HG03025 (cell line): ENCODE measurements around the gene PHLDB2.
A peak's percentile ranks its signal among the peaks of the same experiment; 100 is the strongest.

ENCODE experiments used
- ATAC-seq: cut with Tn5 transposase; IDR thresholded peaks from one replicate; pipeline ENCODE4 v1.9.1; 2021; ENCODE audit warnings: mild to moderate bottlenecking, moderate library complexity; ENCODE audit not compliant: unreplicated experiment, low FRiP score

Gene PHLDB2

DNA sequence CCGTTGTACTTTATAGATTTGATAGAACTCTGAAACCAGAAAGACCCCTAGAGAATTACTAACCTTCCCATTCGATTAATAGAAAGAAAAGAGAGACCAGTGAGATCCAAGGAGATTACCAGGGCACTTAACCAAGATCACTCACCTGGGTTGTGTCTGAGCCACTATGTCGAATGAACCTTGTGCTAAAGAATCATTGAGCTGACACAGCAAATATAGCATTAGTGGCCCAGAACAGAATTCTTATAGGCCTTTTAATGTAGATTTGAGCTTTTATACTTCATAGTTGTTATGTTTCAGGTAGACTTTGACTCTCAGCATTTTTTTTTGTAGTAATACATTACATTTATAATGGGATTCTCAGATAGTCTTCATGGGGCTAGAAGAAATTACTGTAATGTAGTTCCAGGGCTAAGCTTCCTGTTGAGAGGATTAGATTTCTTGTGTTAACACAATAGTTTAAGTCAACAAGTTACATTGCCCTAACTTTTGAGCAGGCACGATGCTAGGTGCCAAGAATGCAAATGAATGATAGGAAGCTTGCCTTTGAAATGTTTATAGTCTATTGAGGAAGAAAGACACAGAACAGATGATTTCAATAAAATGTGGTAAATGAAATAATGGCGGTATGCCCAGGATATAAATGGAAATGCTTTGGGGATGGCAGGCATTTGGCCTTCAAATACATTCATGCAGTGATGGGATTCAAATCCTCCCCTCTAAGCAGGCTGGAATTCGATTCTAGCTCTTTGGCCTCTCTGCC, 95.3 kb downstream of the PHLDB2 start:
- ATAC-seq, result no peak

DNA sequence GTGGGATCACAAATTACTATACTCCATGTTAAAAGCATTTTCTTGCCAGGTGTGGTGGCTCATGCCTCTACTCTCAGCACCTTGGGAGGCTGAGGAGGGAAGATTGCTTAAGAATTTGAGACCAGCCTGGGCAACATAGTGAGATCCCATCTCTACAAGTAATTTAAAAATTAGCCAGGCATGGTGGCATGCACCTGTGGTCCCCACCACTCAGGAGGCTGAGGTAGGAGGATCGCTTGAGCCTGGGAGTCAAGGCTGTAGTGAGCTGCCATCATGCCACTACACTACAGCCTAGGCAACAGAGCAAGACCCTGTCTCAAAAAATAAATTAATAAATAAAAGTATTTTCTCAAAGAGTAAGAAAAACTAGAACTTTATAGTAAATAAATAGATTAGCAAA, 96.8 kb downstream of the PHLDB2 start:
- no peak for ATAC-seq

DNA sequence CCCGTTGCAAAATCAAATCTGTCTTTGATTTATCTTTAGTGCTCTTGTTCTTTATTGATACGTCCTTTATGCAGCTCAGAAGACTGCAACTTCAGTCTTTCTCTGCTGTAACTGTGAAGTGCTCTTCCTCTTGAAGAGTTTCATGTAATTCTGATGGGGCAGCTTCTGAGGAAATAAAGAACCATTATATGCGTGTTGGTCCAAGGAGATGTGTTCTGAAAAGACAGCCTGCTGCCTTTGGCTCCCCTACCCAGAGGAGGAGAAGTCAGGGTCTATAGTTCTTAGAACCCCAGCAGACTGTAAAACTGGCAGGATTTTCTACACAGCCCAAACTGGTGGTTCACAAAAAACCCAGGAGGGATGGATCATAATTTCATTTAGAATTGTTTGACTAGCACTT, 97.4 kb downstream of the PHLDB2 start:
- ATAC-seq, result no peak

DNA sequence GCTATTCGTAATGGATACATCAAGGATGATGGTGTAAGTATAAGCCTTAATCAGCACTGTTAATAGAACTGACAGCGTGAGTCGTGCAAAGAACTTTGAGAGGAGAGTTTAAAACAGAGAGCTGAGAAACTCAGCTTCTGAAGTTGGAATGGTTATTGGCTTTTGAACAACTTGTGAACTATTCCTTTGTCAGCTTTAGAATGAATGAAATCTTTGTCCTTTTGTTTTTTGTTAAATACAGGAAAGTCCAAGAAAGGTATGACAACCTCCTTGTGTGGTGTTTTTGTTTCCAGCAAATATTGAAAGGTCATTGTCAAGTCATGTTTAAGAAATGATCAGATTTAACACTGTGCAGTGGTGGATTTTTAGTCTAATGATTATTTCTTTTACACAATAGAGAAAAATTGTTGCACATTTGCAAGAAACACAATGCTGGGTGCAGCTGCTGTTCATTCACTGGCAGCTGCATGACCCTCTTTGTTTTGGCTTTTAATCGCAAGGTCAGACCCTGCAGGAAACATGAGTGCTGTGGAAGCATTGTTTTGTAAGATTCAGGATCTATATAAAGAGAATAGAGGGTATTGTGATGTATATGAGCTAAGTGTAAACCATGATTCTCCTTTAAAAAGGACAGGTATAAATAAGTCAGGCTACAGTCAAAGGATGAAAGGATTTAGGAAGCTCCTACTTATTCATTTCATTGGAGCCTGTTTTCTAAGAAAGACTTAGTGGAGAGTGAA, 98.1 kb downstream of the PHLDB2 start:
- ATAC-seq, result no peak

DNA sequence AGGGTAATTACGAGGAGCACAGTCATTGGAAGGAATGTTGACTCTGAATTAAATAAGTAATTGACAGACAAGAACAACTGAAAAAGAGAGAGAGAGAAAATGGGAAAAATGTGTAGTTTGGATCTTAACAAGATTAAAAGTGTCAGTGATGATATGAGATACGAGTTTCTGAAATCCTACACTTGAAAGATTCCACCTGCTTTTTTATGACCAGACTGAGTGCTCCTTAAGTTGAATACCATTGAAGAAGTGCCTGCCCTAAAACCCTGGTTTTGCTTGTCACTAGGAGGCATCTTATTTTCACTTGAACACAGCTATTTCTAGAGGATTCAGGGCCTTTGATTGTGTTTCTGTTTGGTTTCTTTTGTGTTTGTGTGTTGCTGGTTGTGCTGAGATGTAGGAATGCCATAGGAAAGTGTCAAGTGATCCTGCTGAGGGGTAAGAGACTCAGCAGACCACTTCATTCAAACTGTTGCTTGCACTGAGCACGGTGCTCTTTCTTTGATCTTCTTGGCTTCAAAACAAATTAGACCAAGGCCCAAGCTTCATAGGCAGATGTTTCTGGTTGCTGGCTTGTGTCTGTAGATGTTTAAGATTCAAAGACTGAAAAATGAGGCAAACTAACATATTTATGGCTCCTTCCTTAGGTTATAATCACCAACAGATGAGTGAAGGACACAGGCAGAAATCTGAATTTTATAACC, 102.5 kb downstream of the PHLDB2 start:
- ATAC-seq, result no peak

DNA sequence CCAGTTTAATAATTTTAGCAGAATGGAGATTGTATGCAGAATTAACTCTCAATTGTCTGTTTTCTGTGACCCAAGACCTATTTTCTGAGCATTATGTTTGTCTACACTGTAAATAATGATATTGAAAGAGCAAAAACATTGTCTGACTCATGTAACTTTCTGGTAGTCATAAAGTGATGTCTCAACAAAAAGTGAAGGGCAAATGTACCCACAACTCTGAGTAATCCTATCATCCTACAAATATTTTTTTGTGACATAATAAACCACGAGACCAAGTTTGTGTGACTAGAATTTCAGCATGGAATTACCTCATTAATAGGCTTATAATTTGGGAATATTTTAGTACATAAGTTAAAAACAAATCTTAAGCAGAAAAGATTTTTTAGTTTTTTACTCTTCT, 104.4 kb downstream of the PHLDB2 start:
- ATAC-seq, result no peak

DNA sequence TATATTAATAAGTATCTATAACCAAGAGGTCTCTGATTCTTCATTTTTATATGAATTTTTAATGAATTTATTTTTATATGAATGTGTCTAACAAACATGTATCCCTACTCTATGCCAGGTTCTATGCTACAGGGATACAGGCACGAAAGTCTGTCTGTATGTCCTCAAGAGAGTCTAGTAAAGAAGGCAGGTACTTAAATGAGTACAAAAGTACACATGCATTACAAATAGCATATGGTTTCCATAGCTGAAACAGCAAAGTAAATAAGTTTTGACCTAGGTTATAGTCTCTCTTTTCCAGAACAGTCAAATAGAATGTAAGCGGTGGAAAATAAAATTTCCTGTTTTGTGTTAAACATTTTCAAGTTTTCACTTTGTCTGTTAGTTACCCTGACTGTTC, 106.4 kb downstream of the PHLDB2 start:
- no peak for ATAC-seq

DNA sequence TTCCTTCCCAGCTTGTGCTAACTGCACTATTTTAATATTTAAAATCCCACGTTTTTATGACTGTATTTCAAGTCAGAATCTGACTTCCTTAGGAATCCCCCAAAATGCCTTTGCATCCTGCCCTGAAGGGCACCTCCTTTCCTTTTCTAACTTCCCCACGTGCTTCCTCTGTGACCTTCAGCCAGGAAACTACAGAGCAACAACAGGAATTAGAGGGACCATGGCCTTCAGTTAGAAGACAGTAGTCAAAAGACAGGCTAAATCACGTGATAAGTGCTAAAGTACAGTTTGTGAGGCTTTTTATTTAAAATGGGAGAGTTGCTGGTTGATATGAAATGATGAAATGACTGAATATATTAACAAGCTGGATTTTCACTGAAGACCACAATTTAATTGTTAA, 108.0 kb downstream of the PHLDB2 start:
- ATAC-seq, result no peak

DNA sequence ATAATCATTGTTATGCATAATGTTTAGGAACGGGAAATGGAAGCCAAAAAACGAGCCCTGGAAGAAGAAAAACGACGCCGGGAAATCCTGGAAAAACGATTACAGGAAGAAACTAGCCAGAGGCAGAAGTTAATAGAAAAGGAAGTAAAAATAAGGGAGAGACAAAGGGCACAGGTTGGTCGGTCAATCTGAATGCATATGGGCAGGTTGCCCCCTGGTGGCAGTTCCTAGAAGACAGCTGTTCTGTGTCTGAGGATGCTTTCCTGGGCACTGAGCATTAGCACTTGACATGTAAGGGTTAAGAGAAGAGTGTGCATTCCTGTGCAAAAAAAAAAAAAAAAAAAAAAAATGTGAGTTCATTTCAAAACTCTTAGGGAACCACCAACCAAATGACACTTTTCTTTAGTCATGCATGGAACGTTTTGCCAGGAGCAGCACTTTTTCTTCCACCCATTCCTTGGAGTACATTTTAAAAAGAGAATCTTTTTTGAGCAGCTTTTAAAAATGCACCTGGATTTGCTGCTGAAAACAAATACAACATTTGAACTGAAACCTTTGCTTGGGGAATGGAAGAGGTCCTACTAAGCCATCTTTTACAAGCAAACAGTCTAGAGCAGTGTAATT, 108.7 kb downstream of the PHLDB2 start:
- peak; percentile 94 for ATAC-seq

DNA sequence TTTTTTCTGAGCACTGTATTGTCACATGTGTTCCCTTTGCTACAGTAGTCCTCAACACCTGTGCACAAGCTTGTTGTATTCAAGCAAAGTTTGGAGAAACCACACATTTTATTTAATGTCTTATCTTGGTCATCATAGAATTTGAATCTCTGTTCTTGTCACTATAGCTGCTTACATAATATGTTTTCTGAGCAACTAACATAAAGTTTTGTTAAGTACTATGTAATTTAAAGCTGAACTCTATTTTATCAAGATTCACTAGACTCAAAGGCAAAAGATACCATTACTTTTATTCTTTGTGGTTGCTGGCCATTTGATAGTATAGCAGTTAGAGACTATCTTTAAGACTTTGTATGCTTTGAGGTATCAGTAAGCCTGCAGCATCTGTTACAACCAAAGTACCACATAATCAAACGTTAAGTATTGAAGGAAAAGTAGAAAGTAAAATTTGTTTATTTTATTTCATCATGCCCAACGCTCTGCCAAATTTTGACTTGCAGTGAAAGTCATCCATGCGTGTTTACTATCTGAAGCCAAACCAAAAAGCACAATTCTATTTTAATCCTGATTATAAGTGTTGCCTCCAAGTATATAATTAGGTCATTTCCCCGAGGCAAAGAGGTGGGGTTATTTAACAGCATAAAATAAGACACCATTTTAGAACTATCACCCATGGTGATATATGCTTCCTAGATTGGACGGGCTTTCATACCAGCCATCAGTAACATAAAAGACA, 109.4 kb downstream of the PHLDB2 start:
- no peak for ATAC-seq

DNA sequence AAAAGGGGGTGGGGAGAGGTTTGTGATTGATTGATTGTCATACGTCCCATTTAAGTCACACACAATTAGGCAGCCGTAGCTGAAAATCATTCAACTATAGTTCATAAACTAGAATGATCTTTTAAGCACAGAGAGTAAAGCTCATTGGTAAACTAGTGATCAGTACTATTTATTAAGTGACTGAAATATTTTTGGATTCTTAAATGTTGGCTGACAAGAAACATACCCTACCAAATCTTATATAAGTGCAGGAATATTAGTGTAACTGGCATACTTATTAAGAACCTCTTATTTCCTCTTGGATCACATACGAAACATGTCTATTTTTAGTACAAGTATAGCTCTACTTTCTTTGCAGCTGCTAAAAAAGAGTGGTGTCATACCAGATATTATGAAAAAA, 111.3 kb downstream of the PHLDB2 start:
- no peak for ATAC-seq

DNA sequence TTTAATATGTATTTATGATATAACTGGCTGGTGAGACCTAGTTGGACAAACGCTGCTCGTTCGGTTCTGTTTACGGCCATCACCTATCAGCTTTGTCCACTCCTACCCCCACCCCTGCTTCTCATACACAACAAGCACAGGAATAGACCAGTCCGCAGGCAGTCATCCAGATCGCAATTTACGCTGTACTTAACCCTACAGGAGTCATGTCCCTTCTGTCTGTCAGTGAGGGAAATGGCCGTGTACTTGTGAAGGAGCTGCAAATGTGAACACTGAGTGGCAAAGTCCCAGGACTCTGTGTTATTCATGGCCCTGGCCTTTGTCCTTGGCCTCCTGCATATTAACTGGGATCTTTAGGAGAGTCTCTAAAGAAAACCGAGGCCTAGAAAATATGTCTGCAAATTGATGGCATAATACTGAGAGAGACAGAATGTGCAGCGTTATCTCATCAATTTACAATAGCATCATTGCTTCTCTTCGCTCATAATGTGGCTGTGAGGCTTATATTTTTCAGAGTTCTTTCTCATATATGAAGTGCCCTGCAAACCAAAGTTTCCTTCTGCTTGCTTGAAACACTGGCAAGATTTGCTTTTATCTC, 112.6 kb downstream of the PHLDB2 start:
- no peak for ATAC-seq

DNA sequence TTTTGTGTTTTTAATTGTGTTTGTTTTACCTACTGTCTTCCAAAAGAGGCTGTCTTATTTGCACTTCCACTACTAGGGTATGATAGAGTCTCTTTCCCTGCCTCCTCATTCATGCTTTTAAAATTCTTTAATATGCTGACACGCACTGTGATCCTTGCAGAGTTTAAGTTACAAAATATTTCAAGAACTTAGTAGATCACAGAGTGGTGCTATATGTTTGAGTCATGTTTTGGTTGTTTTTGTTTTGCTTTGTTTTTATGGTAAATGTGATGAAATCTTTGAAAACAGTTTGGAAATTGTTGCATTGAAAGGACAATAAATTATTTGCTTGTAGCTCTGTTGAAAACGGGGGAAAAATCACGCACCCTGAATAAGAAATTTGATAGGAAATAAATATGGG, 113.8 kb downstream of the PHLDB2 start:
- ATAC-seq, result no peak

DNA sequence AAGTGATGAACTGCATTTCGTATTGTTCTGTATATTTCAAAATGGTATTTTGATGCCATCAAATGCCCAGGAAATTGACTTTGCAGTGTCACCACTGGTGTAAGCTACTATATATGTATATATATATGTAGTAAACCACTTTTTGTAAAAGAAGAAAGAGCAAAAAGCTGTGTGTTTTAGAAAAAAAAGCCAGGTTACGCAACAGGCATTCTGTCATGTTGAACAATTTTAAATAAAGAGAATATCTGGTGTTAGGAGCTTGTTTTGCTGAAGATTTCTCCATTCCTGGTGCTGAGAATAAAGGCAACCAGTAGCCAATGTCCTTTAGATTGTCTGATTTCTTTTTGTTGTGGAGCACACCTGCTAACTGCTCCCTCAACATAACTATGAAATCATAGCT, 116.1 kb downstream of the PHLDB2 start:
- no peak for ATAC-seq

DNA sequence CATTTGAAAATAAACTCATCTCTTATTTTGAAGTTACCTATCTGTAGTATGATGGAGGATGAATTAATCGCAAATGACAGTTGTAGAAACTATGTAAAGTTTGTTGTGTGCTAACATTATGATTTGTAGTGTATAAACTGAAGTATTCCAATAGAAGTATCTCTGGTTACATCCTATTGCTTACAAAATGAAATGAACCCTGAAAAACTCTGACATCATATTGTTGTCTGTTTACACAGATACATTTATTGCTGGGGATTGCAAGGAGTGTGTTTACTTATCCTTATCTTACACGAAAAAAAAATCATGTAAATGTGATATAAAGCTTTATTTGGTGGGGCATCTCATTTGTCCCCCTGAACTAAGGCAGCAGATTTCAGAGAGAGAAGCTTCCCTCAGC, 117.2 kb downstream of the PHLDB2 start:
- ATAC-seq, result no peak

DNA sequence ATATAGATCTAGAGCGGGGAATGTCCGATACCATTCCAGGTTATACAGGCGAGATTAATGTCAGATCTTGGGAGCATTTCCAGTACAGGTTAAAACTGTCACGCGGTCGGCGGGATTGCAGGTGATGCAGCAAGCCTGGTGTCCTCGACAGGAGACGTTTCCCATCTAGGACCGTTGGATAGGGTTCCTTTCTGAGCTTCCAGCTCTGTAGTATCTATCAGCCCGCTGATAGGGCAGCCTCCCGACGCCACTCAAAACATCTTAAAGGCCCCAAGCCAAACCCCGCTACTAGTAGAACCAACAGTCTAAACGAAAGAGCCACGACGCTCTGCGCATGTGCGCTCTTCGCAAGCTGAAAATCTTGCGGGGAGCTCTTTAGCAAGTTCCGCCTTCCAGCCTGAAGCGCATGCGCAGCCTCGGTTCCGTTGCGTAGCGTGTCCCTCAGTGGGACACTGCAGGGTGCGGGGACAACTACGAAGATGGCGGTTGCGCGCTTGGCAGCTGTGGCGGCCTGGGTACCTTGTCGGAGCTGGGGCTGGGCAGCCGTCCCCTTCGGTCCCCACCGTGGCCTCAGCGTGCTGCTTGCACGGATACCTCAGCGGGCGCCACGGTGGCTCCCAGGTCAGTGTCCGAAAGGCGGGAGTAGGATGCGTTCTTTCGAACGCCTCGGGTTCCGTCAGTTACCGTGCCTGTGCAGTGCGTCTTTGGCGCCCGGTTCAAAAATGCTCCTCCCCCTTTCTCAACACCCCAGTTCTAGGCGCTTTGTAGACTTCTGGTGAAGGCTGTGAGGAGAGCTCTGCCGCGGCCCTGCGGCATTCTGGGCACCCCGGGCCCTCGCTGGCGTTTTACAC, 119.7 kb downstream of the PHLDB2 start, which contains the start of gene ABHD10:
ABHD10 (plus strand) TSS at position 444 of the 851 bp plus-strand sequence; CDS start at position 480, 36 bp downstream.
- ATAC-seq, result peak; percentile 93

DNA sequence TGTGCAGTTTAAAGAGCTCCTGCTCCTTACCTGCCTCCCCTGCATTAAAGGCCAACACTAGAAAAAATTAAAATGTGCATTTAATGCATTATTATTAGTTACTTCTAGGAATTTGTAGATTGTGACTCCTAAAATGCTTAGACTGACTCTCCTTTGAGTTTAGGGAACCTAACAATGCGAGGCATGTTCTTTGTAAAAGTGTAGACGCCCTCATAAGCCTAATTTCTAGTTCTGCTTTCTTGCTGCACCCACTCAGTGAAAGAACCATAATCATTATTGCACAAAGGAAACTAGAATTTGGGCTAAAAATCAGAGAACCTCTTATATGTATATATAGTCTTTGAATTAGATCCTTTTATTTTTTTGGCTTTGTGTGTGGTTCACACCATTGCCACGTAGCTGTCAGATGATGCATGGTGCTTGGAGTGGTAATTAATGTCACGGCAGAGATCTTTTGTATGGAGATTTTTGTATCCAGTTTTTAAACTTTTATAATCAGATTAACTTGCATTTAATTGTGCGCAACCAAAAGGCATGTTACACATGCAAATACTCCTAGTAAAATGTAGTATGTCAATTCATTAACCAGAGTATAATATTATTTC, 120.5 kb downstream of the PHLDB2 start:
- ATAC-seq, result peak; percentile 67

DNA sequence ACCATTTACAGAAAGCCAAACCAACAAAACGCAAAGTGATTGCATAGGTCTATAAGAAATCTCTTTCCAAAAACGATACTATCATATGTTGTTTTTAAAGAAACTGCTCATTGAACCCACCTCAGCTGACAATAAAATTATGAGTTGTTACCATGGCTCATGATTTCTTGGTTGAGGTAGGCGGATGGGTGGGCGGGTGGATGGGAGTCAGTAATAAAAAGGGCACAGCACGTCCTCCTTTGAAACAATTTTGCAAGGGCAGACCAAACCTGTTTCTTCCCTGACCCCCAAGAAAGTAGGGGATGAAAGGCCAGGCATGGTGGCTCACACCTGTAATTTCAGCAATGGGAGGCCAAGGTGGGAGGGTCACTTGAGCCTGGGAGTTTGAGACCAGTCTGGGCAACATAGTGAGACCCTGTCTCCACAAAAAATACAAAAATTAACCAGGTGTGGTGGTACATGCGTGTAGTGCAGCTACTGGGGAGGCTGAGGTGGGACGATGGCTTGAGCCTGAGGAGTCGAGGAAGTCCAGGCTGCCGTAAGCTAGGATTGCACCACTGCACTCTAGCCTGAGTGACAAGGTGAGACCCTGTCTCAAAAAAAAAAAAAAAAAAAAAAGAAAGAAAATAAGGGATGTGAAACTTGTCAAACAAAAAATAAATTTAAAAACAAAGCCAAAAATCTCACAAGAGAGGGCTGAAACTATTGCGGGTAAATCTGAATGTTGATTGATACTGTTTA, 121.8 kb downstream of the PHLDB2 start:
- ATAC-seq, result no peak
